Hindlimb muscle (tissue), 1 donor: ENCODE results near the gene MALAT1. TPM values are rescaled to one million over a fixed set of nuclear protein-coding genes. Genes with fewer than 3 reads are reported as not detected.

Source experiments
- DNase-seq: peaks from one replicate; pipeline ENCODE4 v3.0.0-alpha.2; 2013
- polyA plus RNA-seq: library from polyadenylated mRNA; unstranded; fragments of 120-200 nt; gene quantifications from one replicate; pipeline ENCODE4 v1.2.1, GENCODE V29; 2013; ENCODE audit not compliant: insufficient read length

Gene MALAT1
- polyA plus RNA-seq, 1 donor, result 191 TPM

GRCh38 chr11:65479184-65480145, 19.4 kb upstream of the MALAT1 start:
- DNase-seq, result no peak

GRCh38 chr11:65482306-65482850, 16.5 kb upstream of the MALAT1 start:
- no peak for DNase-seq

GRCh38 chr11:65485920-65486219, 13.0 kb upstream of the MALAT1 start:
- DNase-seq, result peak; percentile 23

- DNase-seq, result no peak
Observed at GRCh38 chr11:65486570-65487466, 12.0 kb upstream of the MALAT1 start.

GRCh38 chr11:65487467-65488272, 11.2 kb upstream of the MALAT1 start:
- DNase-seq, result peak; percentile 100

GRCh38 chr11:65488273-65489034, 10.4 kb upstream of the MALAT1 start:
- DNase-seq, result no peak

GRCh38 chr11:65489035-65489705, 9.7 kb upstream of the MALAT1 start:
- DNase-seq, result no peak

- DNase-seq, result no peak
Observed at GRCh38 chr11:65489706-65490320, 9.0 kb upstream of the MALAT1 start.

GRCh38 chr11:65491163-65491465, 7.7 kb upstream of the MALAT1 start:
- no peak for DNase-seq

- no peak for DNase-seq
Observed at GRCh38 chr11:65491614-65492386, 7.0 kb upstream of the MALAT1 start.

- DNase-seq, result no peak
Observed at GRCh38 chr11:65492387-65492636, 6.5 kb upstream of the MALAT1 start.

- peak; percentile 88 for DNase-seq
Observed at GRCh38 chr11:65492637-65493366, 6.0 kb upstream of the MALAT1 start.

GRCh38 chr11:65493367-65494176, 5.3 kb upstream of the MALAT1 start:
- no peak for DNase-seq

- DNase-seq, result peak; percentile 52
Observed at GRCh38 chr11:65496304-65497140, 2.3 kb upstream of the MALAT1 start.

GRCh38 chr11:65497141-65498041, 1.5 kb upstream of the MALAT1 start:
- peak; percentile 99 for DNase-seq

- peak; percentile 62 for DNase-seq
Observed at GRCh38 chr11:65498042-65498726, 661 bp upstream of the MALAT1 start.
